Urothelium cell line (cell line): ENCODE measurements around the gene TUFM.
"Not testable (repeated sequence)": the region's sequence is repeated elsewhere in the genome, so short reads cannot be mapped to it uniquely, and the experiment has no call there.

Source experiments
- DNase-seq: peaks from one replicate; pipeline ENCODE4 v3.0.0; 2011; ENCODE audit warnings: low spot score, mixed read lengths
- FAIRE-seq: peaks from 2 replicates; lab custom pipeline; 2011; peaks lifted over from hg19 to GRCh38; lab: Jason Lieb, UNC

The TUFM gene

GRCh38 chr16:28842696-28843095 lies 3.5 kb downstream of the TUFM start:
- FAIRE-seq = no peak
- no peak for DNase-seq

DNA sequence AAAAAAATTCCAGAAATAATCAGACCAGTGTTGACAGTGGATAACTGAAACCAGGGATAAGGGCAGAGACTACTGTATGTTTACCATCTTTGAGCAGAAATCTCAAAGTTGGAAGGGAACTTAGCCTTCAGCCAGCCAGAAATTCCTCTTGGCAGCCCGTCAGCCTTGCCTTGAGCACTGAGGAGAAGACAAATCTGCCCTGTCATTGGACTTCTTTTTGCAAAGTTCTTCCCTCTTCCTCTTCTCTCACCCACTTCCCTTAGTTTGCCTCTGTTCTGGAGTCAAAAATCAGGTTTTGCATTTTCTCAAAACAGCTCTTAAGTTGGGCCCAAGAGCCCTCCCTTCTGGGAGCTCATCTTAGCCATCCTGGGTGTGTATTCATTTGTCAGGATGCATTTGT lies 6.2 kb downstream of the TUFM start:
- no peak for DNase-seq
- FAIRE-seq = no peak

DNA sequence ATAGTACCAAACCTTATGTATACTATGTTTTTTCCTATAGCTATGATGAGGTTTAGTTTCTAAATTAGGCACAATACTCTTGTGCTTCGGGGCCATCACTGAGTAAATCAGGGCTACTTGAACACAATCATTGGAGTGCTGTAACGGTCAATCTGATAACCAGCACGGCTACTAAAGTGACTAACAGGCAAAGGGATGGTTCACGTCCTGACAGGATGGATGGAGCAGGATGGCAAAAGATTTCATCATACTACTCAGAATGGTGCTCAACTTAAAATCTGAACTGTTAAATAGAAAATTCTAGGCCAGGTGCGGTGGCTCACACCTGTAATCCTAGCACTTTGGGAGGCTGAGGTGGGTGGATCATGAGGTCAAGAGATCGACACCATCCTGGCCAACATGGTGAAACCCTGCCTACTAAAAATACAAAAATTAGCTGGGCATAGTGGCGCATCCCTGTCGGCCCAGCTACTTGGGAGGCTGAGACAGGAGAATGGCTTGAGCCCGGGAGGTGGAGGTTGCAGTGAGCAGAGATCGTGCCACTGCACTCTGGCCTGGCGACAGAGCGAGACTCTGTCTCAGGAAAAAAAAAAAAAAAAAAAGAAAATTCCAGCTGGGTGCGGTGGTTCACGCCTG lies 7.0 kb downstream of the TUFM start:
- FAIRE-seq (no peak), DNase-seq (no peak)

DNA sequence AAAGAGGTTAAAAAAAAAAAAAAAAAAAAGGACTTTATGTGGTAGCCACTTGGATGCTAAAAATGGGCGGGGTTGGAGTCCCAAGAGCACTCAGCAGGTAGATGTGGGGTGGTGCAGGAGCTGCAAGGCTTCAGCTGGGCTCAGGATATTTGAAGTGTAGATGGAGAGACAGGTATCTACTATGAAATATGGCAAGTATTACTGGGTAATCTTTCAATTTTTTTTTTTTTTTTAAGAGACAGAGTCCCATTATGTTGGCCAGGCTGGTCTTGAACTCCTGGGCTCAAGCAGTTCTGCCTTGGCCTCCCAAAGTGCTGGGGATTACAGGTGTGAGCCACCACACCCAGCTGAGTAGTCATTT lies 7.6 kb downstream of the TUFM start:
- no peak for DNase-seq
- no peak for FAIRE-seq

GRCh38 chr16:28837672-28838557 lies 8.2 kb downstream of the TUFM start:
- FAIRE-seq = no peak
- no peak for DNase-seq

- DNase-seq (no peak), FAIRE-seq (no peak)
Measured at GRCh38 chr16:28836761-28837064, 9.4 kb downstream of the TUFM start.

DNA sequence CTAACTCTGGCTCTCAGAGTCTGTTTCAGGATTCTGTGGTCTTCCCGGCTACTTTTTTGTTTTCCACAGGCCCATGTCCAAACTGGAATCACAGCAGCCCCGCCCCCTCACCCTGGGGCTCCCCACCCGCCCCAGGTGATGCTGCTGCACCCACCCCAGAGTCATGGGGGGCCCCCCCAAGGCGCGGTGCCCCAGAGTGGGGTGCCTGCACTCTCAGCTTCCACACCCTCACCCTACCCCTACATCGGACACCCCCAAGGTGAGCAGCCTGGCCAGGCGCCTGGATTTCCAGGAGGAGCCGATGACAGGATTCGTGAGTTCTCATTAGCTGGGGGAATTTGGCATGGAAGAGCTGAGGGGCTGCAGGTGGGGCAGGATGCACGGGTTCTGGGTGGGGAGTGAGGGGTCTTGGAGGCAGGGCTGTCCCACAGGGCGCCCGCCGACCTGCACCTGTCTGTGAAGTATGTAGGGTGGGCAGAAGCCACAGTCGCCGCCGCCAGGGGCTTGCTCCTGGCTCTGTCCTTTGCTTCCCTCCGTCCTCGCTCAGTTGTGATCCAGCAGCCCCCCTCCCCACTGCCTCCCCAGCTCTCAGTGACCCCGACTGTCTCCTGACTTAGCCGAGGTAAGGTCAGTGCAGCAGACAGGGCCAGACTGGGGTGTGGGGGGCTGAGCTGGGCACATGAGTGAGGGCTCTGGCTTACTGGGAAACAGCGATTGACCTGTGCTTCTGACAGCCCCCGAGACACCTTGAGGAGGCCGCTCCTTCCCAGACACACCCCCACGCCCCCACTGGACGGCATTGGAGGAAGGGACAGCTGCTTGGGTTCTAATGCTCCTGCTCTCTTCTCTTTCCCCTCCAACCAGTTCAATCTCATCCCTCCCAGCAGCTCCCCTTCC lies 10.0 kb downstream of the TUFM start:
- DNase-seq = no peak
- FAIRE-seq = no peak

DNA sequence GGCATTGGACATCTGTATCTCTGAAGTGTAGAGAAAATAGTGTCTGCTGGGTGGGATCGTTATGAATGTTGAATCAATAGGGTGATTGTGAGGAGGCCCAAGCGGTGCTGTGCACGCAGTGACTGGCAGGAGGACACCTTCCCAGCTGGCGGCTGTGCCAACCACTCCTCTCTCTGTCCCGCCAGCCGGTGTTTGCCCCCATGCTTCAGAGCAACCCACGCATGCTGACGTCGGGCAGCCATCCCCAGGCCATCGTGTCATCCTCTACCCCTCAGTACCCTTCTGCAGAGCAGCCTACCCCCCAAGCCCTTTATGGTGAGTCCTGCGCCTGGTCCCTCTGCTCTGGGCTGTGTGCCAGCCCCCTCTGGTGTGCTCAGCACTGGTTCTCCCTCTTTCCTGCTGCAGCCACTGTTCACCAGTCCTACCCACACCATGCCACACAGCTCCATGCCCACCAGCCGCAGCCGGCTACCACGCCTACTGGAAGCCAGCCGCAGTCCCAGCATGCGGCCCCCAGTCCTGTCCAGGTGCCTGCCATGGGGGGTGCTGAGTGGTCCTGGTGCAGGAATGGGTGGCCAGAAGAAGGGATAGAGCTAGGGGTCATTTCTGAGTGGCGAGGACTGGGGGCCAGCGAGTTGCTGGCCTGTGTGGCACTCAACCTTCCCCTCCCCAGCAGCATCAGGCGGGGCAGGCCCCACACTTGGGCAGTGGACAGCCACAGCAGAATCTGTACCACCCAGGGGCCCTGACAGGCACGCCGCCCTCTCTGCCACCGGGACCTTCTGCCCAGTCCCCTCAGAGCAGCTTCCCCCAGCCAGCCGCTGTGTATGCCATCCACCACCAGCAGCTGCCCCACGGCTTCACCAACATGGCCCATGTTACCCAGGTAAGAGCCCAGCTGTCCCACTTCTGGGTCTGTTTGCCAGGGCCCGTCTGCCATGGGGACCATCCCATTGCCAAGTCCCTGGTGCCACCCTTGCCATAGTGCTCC lies 11.0 kb downstream of the TUFM start:
- FAIRE-seq = no peak
- no peak for DNase-seq

GRCh38 chr16:28834349-28834748 lies 11.8 kb downstream of the TUFM start:
- DNase-seq = no peak
- FAIRE-seq = no peak

GRCh38 chr16:28830531-28830930 lies 15.6 kb downstream of the TUFM start:
- DNase-seq (no peak), FAIRE-seq (no peak)

DNA sequence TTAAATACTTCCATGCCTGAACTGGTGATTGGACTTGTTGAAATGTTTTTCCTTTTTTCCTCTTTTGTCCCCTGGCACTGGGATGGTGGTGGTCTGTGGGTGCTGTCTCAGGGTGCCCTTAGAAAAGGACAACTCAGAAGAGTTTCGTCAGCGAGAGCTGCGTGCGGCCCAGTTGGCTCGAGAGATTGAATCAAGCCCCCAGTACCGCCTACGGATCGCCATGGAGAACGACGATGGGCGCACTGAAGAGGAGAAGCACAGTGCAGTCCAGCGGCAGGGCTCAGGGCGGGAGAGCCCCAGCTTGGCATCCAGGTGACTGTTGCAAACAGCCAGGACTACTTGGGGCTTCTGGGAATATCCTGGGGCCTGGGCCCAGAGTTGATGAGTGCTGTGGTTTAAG lies 16.4 kb downstream of the TUFM start:
- no peak for FAIRE-seq
- no peak for DNase-seq

- DNase-seq (no peak), FAIRE-seq (no peak)
Measured at GRCh38 chr16:28826141-28826540, 20.0 kb downstream of the TUFM start.

- no peak for DNase-seq
- no peak for FAIRE-seq
Measured at GRCh38 chr16:28824717-28824973, 21.5 kb downstream of the TUFM start.

DNA sequence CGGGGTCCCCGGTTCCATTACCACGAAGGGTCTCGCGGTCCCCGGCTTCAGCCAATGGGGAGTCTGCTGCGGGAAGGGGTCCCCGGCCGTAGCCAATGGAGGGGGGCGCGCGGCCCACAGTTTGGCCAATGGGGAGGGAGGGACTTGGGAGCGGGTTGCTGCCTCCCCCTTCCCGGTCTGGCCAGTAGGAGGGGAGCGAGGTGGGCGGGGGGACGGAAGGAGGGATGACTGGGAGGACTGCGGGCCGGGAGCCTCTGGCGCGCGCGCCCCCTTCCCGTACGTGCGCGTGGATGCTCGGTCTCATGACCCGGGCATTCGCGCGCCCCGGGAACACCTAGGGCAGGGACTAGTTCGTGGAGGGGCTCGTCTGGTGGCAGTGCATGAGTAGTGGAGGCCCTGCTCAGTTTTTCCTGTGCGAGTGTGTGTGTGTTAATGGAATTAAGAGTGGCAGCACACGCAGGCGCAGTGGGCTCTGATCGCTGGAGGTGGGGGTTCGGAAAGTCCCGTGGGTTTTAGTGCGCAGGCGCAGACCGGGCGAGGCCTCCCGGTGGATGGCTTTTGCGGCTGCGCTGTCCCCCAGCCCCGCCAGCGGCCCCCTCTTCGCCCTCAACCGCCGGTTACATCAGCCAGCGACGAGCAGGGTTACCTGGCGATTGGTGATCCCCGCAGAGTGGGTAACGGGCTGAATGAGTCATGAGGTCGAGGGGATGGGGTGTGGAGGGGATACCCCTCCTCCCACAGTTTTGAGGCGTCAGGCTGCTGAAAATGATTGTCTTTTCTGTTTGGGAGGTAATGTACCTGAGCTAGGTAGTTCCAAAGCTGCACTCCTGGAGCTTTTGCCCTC lies 22.1 kb downstream of the TUFM start:
- no peak for FAIRE-seq
- DNase-seq = peak; percentile 93

DNA sequence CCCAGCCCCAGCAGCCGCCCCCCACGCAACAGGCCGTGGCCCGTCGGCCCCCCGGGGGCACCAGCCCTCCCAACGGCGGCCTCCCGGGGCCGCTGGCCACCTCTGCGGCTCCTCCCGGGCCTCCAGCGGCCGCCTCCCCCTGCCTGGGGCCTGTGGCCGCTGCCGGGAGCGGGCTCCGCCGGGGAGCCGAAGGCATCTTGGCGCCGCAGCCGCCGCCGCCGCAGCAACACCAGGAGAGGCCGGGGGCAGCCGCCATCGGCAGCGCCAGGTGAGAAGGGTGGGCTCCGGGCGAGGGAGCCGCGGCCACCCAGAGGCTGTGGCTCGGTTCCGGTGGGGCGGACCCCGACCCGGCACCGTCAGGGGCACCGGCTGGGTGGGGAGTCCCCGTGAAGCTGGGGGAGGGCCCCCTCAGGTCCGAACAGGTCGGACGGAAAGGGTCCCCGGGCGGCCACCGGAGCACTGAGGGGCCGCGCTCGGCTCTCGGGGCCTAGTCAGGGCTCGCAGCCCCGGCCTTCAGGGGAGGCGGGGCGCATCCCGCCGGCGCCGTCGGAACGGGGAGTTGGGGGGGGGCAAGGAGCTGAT lies 22.8 kb downstream of the TUFM start:
- DNase-seq = no peak
- no peak for FAIRE-seq

DNA sequence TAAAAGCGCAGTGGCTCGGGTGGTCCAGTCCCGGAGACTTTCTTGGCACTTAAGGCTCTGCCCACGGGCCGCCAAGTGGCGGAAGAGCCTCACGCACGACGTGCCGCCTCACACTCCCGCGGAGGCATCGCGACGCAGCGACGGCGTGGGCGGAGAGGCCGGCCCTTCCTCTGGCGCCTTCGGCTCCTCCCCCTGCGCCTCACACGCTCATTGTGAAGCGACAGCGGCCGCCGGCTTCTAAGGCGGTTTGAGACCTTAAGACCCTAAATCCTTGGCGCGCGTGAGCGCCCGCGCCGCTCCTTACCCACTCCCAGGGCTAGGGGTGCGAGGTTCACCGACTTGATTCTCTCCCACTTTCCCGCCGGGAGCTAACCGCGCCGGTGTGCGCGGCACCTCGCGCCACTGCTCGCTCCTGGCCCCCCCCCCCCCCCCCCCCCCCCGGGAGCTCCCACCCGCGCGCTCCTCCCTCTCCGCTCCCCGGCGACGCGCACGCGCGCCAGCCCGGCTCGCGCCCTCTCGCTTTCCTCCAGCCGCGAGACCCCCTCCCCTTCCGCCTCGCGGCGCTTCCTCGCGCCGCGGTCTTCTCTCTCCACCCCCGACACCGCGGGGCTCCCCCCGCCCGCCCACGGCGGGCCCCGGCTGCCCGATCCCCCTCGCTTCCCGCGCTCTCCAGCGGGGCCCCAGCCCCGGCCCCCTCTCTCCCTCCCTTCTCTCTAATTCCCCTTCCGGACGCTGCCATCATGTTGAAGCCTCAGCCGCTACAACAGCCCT lies 23.4 kb downstream of the TUFM start, which contains the start of gene ATXN2L:
ATXN2L (plus strand) TSS at position 480 of the 771 bp plus-strand sequence; CDS start at position 741, 261 bp downstream.
- peak; percentile 84 for DNase-seq
- no peak for FAIRE-seq

GRCh38 chr16:28821874-28822519 lies 24.2 kb downstream of the TUFM start:
- no peak for FAIRE-seq

DNA sequence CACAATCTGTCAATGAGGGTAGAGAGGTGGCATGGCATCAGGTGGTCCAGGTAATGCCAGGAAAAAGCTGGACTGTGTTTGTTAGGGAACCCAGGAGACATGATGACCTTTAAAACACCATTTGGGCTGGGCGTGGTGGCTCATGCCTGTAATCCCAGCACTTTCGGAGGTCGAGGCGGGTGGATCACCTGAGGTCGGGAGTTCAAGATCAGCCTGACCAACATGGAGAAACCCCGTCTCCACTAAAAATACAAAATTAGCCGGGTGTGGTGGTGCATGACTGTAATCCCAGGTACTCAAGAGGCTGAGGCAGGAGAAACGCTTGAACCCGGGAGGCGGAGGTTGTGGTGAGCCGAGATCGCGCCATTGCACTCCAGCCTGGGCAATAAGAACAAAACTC lies 25.6 kb downstream of the TUFM start:
- not testable (repeated sequence) for FAIRE-seq, DNase-seq

More at GRCh38 chr16:28821874-28822519, 24.2 kb downstream of the TUFM start:
- no peak for DNase-seq
